K562 (cell line): Measurements from ENCODE around the gene SNRNP48.

Source experiments
- EP300 ChIP-seq: IDR thresholded peaks from 2 replicates; pipeline ENCODE4 v1.6.1; 2012; ENCODE audit warnings: low read length, improper control_type of control experiment
- EZH2 ChIP-seq: IDR thresholded peaks from 2 replicates; pipeline ENCODE4 v1.6.1; 2012; ENCODE audit warnings: low read depth, mild to moderate bottlenecking, inconsistent platforms, low read length, borderline replicate concordance
- NFE2 ChIP-seq: IDR thresholded peaks from 2 replicates; pipeline ENCODE4 v1.6.1; 2014; ENCODE audit warnings: antibody characterized with exemption, low read depth
- PRMT5 ChIP-seq: sonication (generic); formaldehyde crosslinking; IDR thresholded peaks from 2 replicates; pipeline ENCODE4 v1.5.0; 2020; ENCODE audit warnings: missing genetic modification reagents
- RBM22 ChIP-seq: fragments of 200-400 bp; formaldehyde crosslinking; IDR thresholded peaks from 2 replicates; pipeline ENCODE4 v1.6.1; 2018; ENCODE audit warnings: low read length, low read depth; ENCODE audit not compliant: poor library complexity, severe bottlenecking
- RNF2 ChIP-seq: sonication (generic); IDR thresholded peaks from 2 replicates; pipeline ENCODE4 v1.6.1; 2016
- TF ChIP-seq, protein P1 (sequence below): fragments of 450-650 bp; conservative IDR thresholded peaks from 2 replicates; pipeline ENCODE4 v1.6.1; 2016; ENCODE audit warnings: missing genetic modification characterization, low read depth, mild to moderate bottlenecking, control low read depth, missing compliant biosample characterization

- TF ChIP-seq PRMT5 (CRISPR knock-in tag) (no peak), RNF2 (no peak), NFE2 (no peak), EP300 (no peak), EZH2 (no peak), RBM22 (no peak)
- TF ChIP-seq, protein P1, sequence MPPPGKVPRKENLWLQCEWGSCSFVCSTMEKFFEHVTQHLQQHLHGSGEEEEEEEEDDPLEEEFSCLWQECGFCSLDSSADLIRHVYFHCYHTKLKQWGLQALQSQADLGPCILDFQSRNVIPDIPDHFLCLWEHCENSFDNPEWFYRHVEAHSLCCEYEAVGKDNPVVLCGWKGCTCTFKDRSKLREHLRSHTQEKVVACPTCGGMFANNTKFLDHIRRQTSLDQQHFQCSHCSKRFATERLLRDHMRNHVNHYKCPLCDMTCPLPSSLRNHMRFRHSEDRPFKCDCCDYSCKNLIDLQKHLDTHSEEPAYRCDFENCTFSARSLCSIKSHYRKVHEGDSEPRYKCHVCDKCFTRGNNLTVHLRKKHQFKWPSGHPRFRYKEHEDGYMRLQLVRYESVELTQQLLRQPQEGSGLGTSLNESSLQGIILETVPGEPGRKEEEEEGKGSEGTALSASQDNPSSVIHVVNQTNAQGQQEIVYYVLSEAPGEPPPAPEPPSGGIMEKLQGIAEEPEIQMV = no peak
Observed at GRCh38 chr6:7594579-7595125, 4.7 kb downstream of the SNRNP48 start.
